Measurements from ENCODE around the gene TMEM140. TPM values are rescaled to one million over a fixed set of nuclear protein-coding genes. Genes with fewer than 3 reads are reported as not detected.

Gene TMEM140
- total and polyA plus RNA-seq, 2 experiments from 2014 or later: 20.8 to 23.1 TPM

GRCh38 chr7:135189221-135189662 is 41.4 kb downstream of the TMEM140 start:
- Histone ChIP-seq H2AFZ (no peak overlapping the region), H4K20me1 (ENCODE audit: insufficient read depth, poor library complexity, severe bottlenecking) (no peaks in the 10 kb centered on the region), H3K4me2 (no peak overlapping the region), H3K9me3 (ENCODE audit: low read depth) (no peaks in the 10 kb centered on the region), H3K9me2 (replicated peaks; ENCODE audit: insufficient read depth) (no peaks in the 10 kb centered on the region), H3K79me2 (no peaks in the 10 kb centered on the region), H3K36me3 (replicated peaks; ENCODE audit: insufficient read depth, low read depth) (no peaks in the 10 kb centered on the region), H3K4me3 (no peak overlapping the region), H3K4me1 (ENCODE audit: insufficient read depth) (no peaks in the 10 kb centered on the region), H3K27me3 (no peaks in the 10 kb centered on the region), H3K27ac (no peak overlapping the region)
- DNase-seq (ENCODE audit: low spot score): no peak
- TF ChIP-seq EZH2 (IDR thresholded peaks at IDR 0.05; ENCODE audit: borderline replicate concordance) (no peak), EZH2phosphoT487 (IDR thresholded peaks at IDR 0.05; ENCODE audit: low read depth, severe bottlenecking, unreplicated experiment) (no peak), CTCF (IDR thresholded peaks at IDR 0.05; ENCODE audit: poor library complexity) (no peak)
- WGBS (ENCODE audit: low lambda C conversion rate, missing lambda C conversion rate): 96% methylated on average over 6 of the region's 6 CpGs

GRCh38 chr7:135189961-135190360 is 42.1 kb downstream of the TMEM140 start:
- 67% methylated on average over 4 of the region's 4 CpGs for WGBS (ENCODE audit: low lambda C conversion rate, missing lambda C conversion rate)
- H3K4me3 ChIP-seq: no peak overlapping the region
- no peak for DNase-seq (ENCODE audit: low spot score)
- no peaks in the 10 kb centered on the region for H3K27me3 ChIP-seq
- H3K9me3 ChIP-seq (ENCODE audit: low read depth): no peaks in the 10 kb centered on the region
- no peaks in the 10 kb centered on the region for H3K4me1 ChIP-seq (ENCODE audit: insufficient read depth)
- no peaks in the 10 kb centered on the region for H3K36me3 ChIP-seq (replicated peaks; ENCODE audit: insufficient read depth, low read depth)
- H4K20me1 ChIP-seq (ENCODE audit: insufficient read depth, poor library complexity, severe bottlenecking): no peaks in the 10 kb centered on the region
- no peaks in the 10 kb centered on the region for H3K79me2 ChIP-seq
- H2AFZ ChIP-seq: no peak overlapping the region
- no peaks in the 10 kb centered on the region for H3K9me2 ChIP-seq (replicated peaks; ENCODE audit: insufficient read depth)
- no peak overlapping the region for H3K27ac ChIP-seq
- TF ChIP-seq EZH2phosphoT487 (IDR thresholded peaks at IDR 0.05; ENCODE audit: low read depth, severe bottlenecking, unreplicated experiment) (no peak), CTCF (IDR thresholded peaks at IDR 0.05; ENCODE audit: poor library complexity) (no peak), EZH2 (IDR thresholded peaks at IDR 0.05; ENCODE audit: borderline replicate concordance) (no peak)
- H3K4me2 ChIP-seq: no peak overlapping the region

- TF ChIP-seq EZH2 (IDR thresholded peaks at IDR 0.05; ENCODE audit: borderline replicate concordance): no peak
- TF ChIP-seq CTCF (IDR thresholded peaks at IDR 0.05; ENCODE audit: poor library complexity): no peak
- no peak for TF ChIP-seq EZH2phosphoT487 (IDR thresholded peaks at IDR 0.05; ENCODE audit: low read depth, severe bottlenecking, unreplicated experiment)
- no peaks in the 10 kb centered on the region for H3K27me3 ChIP-seq
- H3K36me3 ChIP-seq (replicated peaks; ENCODE audit: insufficient read depth, low read depth): no peaks in the 10 kb centered on the region
- no peaks in the 10 kb centered on the region for H3K9me3 ChIP-seq (ENCODE audit: low read depth)
- H3K9me2 ChIP-seq (replicated peaks; ENCODE audit: insufficient read depth): no peaks in the 10 kb centered on the region
- H3K4me3 ChIP-seq: no peak overlapping the region
- no peaks in the 10 kb centered on the region for H4K20me1 ChIP-seq (ENCODE audit: insufficient read depth, poor library complexity, severe bottlenecking)
- no peaks in the 10 kb centered on the region for H3K79me2 ChIP-seq
- H3K27ac ChIP-seq: no peak overlapping the region
- no peaks in the 10 kb centered on the region for H3K4me1 ChIP-seq (ENCODE audit: insufficient read depth)
- no peak overlapping the region for H2AFZ ChIP-seq
- no peak for DNase-seq (ENCODE audit: low spot score)
- no peak overlapping the region for H3K4me2 ChIP-seq
Measured at GRCh38 chr7:135190703-135191102, 42.8 kb downstream of the TMEM140 start.

All from hepatocyte (in vitro differentiated cells).